Lower leg skin (tissue), 3 donors: ENCODE measurements around the gene CCDC18.

Experiments used
- CTCF ChIP-seq, 3 donors: fragments of 450-650 bp; IDR thresholded peaks; one replicate each; pipeline ENCODE4 v1.5.1; 2016; ENCODE audit warnings: antibody characterized with exemption in 3 of 3, mild to moderate bottlenecking in 3 of 3, moderate library complexity in 2 of 3
- POLR2A ChIP-seq, 2 donors: fragments of 450-650 bp; IDR thresholded peaks; one replicate each; pipeline ENCODE4 v1.6.1; 2016 to 2017; ENCODE audit warnings: antibody characterized with exemption in 2 of 2, mild to moderate bottlenecking in 1 of 2, moderate library complexity in 1 of 2

GRCh38 chr1:93215322-93215721 is 34.8 kb downstream of the CCDC18 start:
- TF ChIP-seq CTCF (IDR thresholded peaks at IDR 0.05) (no peak), POLR2A (IDR thresholded peaks at IDR 0.05) (no peak)
